ENCODE data around the gene APLN. TPM values are rescaled to one million over a fixed set of nuclear protein-coding genes. Genes with fewer than 3 reads are reported as not detected.
A peak's percentile ranks its signal among the peaks of the same experiment; 100 is the strongest.

Gene APLN
- total RNA-seq, 4 donors from 2014 or later: 0.32 to 3.1 (median 0.76) TPM

GRCh38 chrX:129688097-129688496 is 33.3 kb upstream of the APLN start:
- DNase-seq (ENCODE audit: low spot score) (no peak), ATAC-seq (ENCODE audit: low FRiP score) (no peak)
- no peak for TF ChIP-seq CTCF (IDR thresholded peaks at IDR 0.05)

GRCh38 chrX:129686422-129686948 is 31.7 kb upstream of the APLN start:
- ATAC-seq (ENCODE audit: low FRiP score) (peak; percentile 39), DNase-seq (ENCODE audit: low spot score) (no peak)
- no peak for TF ChIP-seq CTCF (IDR thresholded peaks at IDR 0.05)

GRCh38 chrX:129682979-129683378 is 28.2 kb upstream of the APLN start:
- DNase-seq (ENCODE audit: low spot score) (no peak), ATAC-seq (ENCODE audit: low FRiP score) (no peak)
- no peak for TF ChIP-seq CTCF (IDR thresholded peaks at IDR 0.05)

- no peak for DNase-seq (ENCODE audit: low spot score)
- no peak for TF ChIP-seq CTCF (IDR thresholded peaks at IDR 0.05)
- no peak for ATAC-seq (ENCODE audit: low FRiP score)
Observed at GRCh38 chrX:129679901-129680300, 25.1 kb upstream of the APLN start.

GRCh38 chrX:129678614-129679195 is 23.9 kb upstream of the APLN start:
- no peak for DNase-seq (ENCODE audit: low spot score)
- TF ChIP-seq CTCF (IDR thresholded peaks at IDR 0.05): no peak
- no peak for ATAC-seq (ENCODE audit: low FRiP score)

- TF ChIP-seq CTCF (IDR thresholded peaks at IDR 0.05): no peak
- ATAC-seq (ENCODE audit: low FRiP score) (no peak), DNase-seq (ENCODE audit: low spot score) (no peak)
Observed at GRCh38 chrX:129667412-129667811, 12.7 kb upstream of the APLN start.

GRCh38 chrX:129665916-129666644 is 11.3 kb upstream of the APLN start:
- ATAC-seq (ENCODE audit: low FRiP score): peak; percentile 86
- TF ChIP-seq CTCF (IDR thresholded peaks at IDR 0.05): no peak

More at GRCh38 chrX:129665916-129666644, 11.3 kb upstream of the APLN start:
- DNase-seq (ENCODE audit: low spot score): no peak
